Activated CD8-positive, alpha-beta memory T cell treated with anti-CD3 and anti-CD28 coated beads for 24 hours (primary cell): ENCODE data around the gene RGR.

Experiments
- DNase-seq: peaks from one replicate; pipeline ENCODE4 v3.0.0-alpha.2; 2020

Gene RGR

GRCh38 chr10:84244651-84245270 is at the start of gene RGR:
TSS of gene RGR (plus strand) at chr10:84245053. CDS start at chr10:84245091, 38 bp downstream.
- no peak for DNase-seq

DNA sequence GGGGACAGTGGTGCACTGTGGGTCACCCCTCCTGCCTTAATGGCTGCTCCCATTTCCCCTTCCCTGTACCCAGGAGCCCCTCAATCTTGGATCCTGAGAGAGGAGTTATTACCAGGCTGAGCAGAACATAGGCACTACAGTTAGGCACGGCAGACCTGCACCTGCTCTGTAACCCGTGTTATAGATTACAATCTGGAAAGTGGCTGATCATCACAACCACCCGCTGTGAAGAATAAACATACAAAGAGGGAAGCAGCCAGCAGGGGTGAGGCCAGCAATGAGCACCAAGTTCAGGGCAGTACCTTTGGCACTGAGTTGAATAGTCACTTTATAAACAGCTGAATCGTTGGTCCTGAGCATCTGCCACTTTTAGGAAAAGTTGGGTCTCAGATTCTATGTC is 48.8 kb upstream of the RGR start:
- no peak for DNase-seq

GRCh38 chr10:84196941-84197340 is 47.9 kb upstream of the RGR start:
- no peak for DNase-seq

DNA sequence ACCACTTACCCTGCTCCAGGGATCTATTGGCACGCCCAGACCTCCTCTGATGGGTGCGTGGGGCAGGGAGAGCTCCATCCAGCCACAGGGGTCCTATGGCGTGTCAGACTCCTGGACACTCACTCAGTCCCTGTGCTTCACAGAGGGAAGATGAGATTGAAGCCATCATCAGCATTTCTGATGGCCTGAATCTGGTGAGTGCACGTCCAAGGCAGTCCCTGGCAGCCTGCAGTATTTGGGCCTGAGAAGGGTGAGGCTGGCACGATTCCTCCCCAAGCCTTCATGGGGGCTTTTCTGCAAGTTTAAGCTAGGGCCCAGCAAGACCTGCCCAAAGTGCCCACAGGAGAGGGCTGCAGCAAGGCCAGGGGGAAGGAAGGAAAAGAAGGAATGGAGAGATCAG is 47.2 kb upstream of the RGR start:
- DNase-seq = no peak

GRCh38 chr10:84198206-84198915 is 46.5 kb upstream of the RGR start:
- DNase-seq = no peak

DNA sequence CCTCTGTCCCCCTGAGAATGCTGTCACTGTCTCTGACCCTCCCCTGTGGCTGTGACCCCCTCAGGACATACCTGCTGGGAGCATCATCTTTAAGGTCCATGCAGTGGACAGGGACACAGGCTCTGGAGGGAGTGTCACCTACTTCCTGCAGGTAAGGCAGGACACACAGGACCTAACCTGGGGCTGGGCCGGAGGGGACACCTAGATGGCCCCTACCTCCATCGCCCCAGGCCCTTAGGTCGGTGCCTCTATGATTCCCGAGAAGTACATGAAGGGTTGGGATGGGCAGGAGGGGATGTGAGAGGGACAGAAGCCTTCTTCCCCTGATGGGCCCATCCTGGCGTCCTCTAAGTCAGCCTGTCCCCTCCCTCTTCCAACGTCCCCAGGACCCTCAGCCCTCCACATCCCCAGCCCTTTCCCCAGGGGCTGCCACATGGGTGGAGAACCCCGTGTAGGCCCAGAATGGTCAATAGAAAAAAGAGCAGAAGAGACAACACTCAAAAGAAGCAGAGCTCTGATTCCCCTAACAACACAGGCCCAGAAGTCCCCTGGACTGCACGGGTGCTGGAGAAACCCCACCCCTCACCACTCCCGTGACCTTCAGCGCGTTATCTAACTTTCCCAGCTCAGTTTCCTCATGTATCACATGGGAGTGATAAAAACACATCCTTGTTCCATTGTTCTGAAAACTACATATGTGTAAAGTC is 44.2 kb upstream of the RGR start:
- no peak for DNase-seq

GRCh38 chr10:84201244-84201606 is 43.6 kb upstream of the RGR start:
- no peak for DNase-seq

- DNase-seq = no peak
Measured at GRCh38 chr10:84201682-84202081, 43.2 kb upstream of the RGR start.

DNA sequence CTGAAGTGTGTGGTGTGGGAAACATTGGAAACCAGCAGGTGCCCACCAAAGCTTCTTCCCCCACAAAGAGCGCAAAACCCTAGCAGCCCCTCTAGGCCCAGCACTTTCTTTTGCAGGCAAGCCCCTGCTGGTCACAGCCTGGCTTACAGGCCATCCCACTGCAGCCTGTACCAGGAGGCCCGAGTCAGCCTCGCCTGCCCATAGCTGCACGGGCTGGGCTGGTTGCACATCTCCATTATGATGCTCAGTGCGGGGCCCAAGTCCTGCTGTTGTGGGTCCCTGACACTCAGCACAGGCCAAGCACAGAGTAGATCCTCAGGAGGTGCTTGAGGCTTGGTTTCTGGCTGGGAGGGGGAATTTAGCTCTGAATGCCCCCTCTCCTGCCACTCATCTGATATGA is 42.5 kb upstream of the RGR start:
- no peak for DNase-seq

DNA sequence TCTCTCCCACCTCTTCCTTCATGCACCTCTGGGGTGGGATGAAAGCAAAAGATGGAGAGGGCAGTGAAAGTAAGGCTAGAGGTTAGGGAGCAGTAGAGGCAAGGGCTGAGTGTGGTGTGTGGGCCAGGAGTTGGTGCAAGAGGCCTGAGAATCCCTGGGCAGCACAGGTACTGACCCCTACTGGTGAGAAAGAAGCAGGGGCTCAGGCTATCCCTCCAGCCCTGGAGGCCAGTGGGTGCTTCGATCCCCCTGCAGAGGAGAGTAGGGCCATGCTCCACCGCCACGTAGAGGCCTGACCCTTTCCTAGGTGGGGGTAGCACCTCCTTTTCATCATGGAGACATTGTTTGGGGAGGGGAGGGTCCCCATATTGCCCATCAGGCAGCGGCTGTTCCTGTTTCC is 40.7 kb upstream of the RGR start:
- no peak for DNase-seq

- DNase-seq = no peak
Measured at GRCh38 chr10:84204610-84205009, 40.2 kb upstream of the RGR start.

DNA sequence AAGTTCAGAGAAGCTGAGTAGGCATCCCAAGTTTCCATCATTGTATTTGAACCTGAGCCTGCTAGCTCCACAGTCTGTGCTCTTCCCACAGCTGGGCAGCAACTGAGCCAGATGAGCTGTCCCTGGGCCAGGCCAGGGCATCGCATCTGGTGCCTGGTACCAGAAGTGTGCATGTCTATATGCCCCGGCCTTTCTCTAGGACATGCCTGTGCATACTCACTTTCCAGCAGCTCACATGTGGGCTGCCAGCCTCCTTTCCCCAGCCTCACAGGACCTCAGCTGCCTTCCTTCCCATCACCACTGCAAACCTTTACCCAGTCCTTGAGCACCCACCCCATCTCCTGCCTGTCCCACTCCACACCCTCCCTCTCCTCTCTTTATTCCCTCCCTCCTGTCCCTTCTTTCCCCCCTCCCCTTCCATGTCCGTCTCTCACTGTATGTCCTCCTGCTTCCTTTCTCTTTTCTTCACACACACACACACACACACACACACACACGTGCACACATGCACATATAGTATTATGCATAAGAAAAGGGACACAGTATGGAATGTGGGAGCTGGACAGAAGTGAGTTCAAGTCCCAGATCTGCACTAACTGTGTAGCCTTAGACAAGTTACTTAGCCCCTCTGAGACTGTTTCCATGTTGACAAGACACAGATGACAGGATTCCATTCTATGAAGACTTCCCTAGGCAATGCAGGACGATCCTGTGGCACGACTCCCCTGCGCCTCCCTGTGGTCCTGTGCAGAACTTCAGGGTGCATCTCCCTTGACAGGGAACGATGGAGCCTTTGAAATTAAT is 39.6 kb upstream of the RGR start:
- DNase-seq = peak; percentile 85

- DNase-seq = no peak
Measured at GRCh38 chr10:84205853-84206525, 38.9 kb upstream of the RGR start.

DNA sequence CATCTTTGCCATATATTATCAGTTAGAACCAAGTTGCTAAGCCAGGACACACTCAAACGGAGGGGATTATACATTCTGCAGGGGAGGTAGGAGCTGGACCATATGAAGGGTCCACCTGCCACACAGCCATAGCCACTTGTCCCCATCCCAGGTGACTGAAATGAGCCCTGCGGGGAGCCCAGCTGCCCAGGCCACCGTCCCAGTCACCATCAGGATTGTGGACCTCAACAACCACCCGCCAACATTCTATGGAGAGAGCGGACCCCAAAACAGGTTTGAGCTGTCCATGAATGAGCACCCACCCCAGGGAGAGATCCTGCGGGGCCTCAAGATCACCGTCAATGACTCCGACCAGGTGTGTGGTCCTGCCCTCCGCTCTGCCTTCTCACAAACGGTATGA is 36.8 kb upstream of the RGR start:
- peak; percentile 33 for DNase-seq

DNA sequence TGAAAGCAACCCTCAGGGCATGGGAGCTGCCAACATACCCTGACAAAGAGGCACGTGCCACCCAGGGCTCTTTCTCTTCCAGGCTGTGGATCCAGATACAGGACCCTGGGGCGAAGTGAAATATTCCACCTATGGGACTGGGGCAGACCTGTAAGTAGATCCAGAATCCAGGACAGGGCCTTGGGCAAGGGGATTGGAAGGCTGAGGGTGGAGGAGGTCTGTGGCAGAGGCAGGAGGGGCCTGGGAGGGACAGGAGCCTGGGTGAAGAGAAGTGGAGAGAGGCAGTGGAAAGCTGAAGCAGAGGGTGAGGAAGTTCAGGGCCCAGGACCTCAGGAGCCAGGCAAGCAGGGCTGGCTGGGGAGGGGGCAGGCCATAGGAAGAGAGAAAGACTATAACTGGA is 33.3 kb upstream of the RGR start:
- DNase-seq = peak; percentile 28

- DNase-seq = no peak
Measured at GRCh38 chr10:84212014-84212413, 32.8 kb upstream of the RGR start.

DNA sequence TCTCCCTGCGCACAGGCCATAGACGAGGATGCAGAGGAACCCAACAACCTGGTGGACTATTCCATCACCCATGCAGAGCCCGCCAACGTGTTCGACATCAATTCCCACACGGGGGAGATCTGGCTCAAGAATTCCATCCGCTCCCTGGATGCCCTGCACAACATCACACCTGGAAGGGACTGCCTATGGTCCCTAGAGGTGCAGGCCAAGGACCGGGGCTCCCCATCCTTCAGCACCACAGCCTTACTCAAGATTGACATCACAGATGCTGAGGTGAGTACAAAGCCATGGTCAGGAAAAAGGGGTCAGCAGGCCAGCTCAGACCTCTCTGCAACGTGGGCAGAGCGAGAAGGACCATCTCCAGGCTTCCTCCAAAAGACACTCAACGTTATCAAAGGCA is 31.8 kb upstream of the RGR start:
- DNase-seq = peak; percentile 32

DNA sequence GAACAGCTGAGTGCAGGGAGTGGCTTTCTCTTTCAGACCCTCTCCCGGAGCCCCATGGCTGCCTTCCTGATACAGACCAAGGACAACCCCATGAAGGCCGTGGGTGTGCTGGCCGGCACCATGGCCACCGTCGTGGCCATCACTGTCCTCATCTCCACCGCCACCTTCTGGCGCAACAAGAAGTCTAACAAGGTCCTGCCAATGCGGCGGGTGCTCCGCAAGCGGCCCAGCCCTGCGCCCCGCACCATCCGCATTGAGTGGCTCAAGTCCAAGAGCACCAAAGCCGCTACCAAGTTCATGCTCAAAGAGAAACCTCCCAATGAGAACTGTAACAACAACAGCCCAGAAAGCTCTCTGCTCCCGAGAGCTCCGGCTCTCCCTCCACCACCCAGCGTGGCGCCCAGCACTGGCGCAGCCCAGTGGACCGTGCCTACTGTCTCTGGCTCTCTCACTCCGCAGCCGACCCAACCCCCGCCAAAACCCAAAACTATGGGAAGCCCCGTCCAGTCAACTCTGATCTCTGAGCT is 30.7 kb upstream of the RGR start:
- DNase-seq = peak; percentile 48

- peak; percentile 73 for DNase-seq
Measured at GRCh38 chr10:84214612-84215235, 30.1 kb upstream of the RGR start.

DNA sequence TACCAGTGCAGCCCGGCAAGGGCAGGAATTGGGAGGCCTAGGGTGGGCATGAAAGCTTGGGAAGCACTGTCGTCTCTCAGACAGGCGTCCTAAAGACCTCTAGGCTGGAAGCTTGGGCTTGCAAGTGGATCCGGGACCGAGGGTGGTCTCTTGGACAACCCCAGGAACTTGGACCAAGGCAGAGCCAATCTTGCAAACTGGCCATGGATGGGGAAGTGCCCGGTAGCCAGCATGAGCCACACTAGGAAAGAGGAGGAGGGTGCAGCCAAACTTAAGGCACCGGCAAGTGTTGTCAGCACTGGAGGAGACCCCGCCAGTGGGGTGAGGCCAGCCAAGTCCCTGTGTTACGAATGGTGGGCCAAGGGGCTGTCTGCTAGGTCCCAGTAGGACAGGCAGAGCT is 28.0 kb upstream of the RGR start:
- DNase-seq = peak; percentile 35

DNA sequence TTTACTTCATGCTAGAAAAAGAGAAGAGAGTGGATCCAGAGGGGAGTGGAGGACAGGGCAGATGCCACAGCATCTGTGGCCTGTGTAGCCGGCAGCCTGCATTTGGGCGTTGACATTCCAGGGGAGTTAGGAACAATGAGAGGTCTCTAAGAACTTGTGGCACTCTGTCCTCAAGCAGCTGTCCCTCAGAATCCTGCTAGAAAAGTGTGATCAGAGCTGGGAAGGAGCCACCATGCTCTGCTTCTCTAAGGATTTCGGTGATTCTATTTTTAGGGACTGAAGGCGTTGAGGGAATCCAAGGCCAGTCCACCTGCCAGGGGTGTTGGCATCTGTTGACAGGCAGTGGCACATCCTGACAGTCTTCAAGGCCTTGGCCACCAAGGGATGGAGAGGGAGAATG is 27.1 kb upstream of the RGR start:
- DNase-seq = peak; percentile 11

DNA sequence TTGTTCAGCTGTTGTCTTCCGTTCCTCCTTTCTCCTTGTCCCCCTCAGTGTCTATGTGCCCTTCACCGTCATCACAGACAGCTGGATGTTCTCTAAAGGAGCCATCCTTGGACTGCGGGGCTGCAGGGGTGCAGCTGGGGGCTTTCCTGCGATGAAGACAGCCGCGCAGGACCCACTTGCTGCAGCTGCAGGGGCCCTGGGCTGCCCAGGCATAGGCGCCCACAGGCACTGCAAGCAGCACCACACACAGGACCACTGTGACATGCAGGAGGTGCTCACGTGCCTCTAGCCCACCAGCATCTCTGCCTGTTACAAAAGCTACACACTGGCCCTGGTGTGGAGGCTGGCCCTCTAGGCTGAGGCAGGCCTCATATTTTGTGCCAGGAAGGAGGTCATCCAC is 22.9 kb upstream of the RGR start:
- no peak for DNase-seq
